C4-2B (cell line): ENCODE measurements around the gene PLCB2.

Experiments used
- ZFX ChIP-seq: fragments of 450-650 bp; IDR thresholded peaks from 2 replicates; pipeline ENCODE4 v1.6.1; 2017
- TF ChIP-seq, protein P1 (sequence below): fragments of 450-650 bp; conservative IDR thresholded peaks from 2 replicates; pipeline ENCODE4 v1.5.1; 2017; ENCODE audit warnings: mild to moderate bottlenecking

DNA sequence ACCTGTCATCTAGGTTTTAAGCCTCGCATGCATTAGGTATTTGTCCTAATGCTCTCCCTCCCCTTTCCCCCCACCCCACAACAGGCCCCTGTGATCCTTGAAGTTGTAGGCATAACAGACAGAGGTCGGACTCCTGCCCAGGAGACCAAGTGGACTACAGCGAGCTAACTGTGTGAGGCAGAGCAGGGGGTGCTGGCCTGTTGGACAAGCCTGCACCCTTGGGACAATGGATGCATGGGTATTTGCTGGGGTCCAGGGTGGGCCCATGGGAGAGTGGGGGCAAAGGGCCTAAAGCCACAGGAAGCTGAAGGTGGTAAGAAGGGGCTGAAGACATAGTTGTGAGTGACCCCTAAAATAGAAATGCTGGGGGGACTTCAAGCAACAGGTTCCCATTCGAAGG lies 2.5 kb downstream of the PLCB2 start:
- TF ChIP-seq, protein P1, sequence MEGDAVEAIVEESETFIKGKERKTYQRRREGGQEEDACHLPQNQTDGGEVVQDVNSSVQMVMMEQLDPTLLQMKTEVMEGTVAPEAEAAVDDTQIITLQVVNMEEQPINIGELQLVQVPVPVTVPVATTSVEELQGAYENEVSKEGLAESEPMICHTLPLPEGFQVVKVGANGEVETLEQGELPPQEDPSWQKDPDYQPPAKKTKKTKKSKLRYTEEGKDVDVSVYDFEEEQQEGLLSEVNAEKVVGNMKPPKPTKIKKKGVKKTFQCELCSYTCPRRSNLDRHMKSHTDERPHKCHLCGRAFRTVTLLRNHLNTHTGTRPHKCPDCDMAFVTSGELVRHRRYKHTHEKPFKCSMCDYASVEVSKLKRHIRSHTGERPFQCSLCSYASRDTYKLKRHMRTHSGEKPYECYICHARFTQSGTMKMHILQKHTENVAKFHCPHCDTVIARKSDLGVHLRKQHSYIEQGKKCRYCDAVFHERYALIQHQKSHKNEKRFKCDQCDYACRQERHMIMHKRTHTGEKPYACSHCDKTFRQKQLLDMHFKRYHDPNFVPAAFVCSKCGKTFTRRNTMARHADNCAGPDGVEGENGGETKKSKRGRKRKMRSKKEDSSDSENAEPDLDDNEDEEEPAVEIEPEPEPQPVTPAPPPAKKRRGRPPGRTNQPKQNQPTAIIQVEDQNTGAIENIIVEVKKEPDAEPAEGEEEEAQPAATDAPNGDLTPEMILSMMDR, result no peak
- no peak for TF ChIP-seq ZFX
